H9 (cell line): ENCODE results near the gene FAM222B. TPM values are rescaled to one million over a fixed set of nuclear protein-coding genes. Genes with fewer than 3 reads are reported as not detected.
A peak's percentile ranks its signal among the peaks of the same experiment; 100 is the strongest.

ENCODE experiments used
- DNase-seq: peaks from one replicate; pipeline ENCODE4 v3.0.0-alpha.2; 2017
- H2AFZ ChIP-seq: one replicate; pipeline ENCODE4 v1.6.1; 2013; ENCODE audit warnings: mild to moderate bottlenecking, low read length, control low read depth, moderate library complexity
- H2AK5ac ChIP-seq: 2 replicates; pipeline ENCODE4 v1.6.1; 2013; ENCODE audit warnings: low read length, control low read depth, mixed read lengths; ENCODE audit not compliant: insufficient read length
- H2BK120ac ChIP-seq: one replicate; pipeline ENCODE4 v1.6.1; 2013; ENCODE audit warnings: low read depth, mild to moderate bottlenecking, low read length, control low read depth, inconsistent platforms; ENCODE audit not compliant: poor library complexity, severe bottlenecking
- H2BK12ac ChIP-seq: 2 replicates; pipeline ENCODE4 v1.6.1; 2013; ENCODE audit warnings: low read length, control low read depth, mixed read lengths, low read depth; ENCODE audit not compliant: insufficient read length
- H2BK15ac ChIP-seq: 2 replicates; pipeline ENCODE4 v1.6.1; 2013; ENCODE audit warnings: low read depth, low read length, control low read depth
- H2BK20ac ChIP-seq: one replicate; pipeline ENCODE4 v1.6.1; 2013; ENCODE audit warnings: low read depth, mild to moderate bottlenecking, low read length, control low read depth, inconsistent platforms; ENCODE audit not compliant: poor library complexity, severe bottlenecking
- H2BK5ac ChIP-seq: 2 replicates; pipeline ENCODE4 v1.6.1; 2013; ENCODE audit warnings: low read length, control low read depth, mixed read lengths; ENCODE audit not compliant: insufficient read length
- H3K14ac ChIP-seq: 2 replicates; pipeline ENCODE4 v1.6.1; 2013; ENCODE audit warnings: low read length, control low read depth; ENCODE audit not compliant: insufficient read depth
- H3K18ac ChIP-seq: 2 replicates; pipeline ENCODE4 v1.6.1; 2013; ENCODE audit warnings: low read depth, mild to moderate bottlenecking, mixed read lengths, low read length, control low read depth; ENCODE audit not compliant: insufficient read length
- H3K23ac ChIP-seq: 2 replicates; pipeline ENCODE4 v1.6.1; 2013; ENCODE audit warnings: low read length, control low read depth, mixed read lengths, low read depth; ENCODE audit not compliant: insufficient read length
- H3K23me2 ChIP-seq: 2 replicates; pipeline ENCODE4 v1.6.1; 2013; ENCODE audit warnings: low read depth, mild to moderate bottlenecking, mixed read lengths, low read length, control low read depth; ENCODE audit not compliant: insufficient read length, poor library complexity, severe bottlenecking
- H3K27ac ChIP-seq: 2 replicates; pipeline ENCODE4 v1.5.1; 2013; ENCODE audit warnings: low read length, control low read depth, mixed read lengths, low read depth; ENCODE audit not compliant: insufficient read length
- H3K27me3 ChIP-seq: 2 replicates; pipeline ENCODE4 v1.6.1; 2013; ENCODE audit warnings: low read length, control low read depth, inconsistent platforms; ENCODE audit not compliant: insufficient read depth
- H3K4ac ChIP-seq: 2 replicates; pipeline ENCODE4 v1.6.1; 2013; ENCODE audit warnings: low read depth, mild to moderate bottlenecking, control low read depth, inconsistent platforms, low read length, moderate library complexity
- H3K4me1 ChIP-seq: 2 replicates; pipeline ENCODE4 v1.6.1; 2013; ENCODE audit warnings: low read length, control low read depth, inconsistent platforms; ENCODE audit not compliant: insufficient read depth
- H3K4me2 ChIP-seq: 2 replicates; pipeline ENCODE4 v1.6.1; 2013; ENCODE audit warnings: low read length, control low read depth, mixed read lengths; ENCODE audit not compliant: insufficient read length, insufficient read depth
- H3K56ac ChIP-seq: 2 replicates; pipeline ENCODE4 v1.6.1; 2013; ENCODE audit warnings: low read depth, mild to moderate bottlenecking, mixed read lengths, low read length, control low read depth; ENCODE audit not compliant: insufficient read length
- H3K79me1 ChIP-seq: 2 replicates; pipeline ENCODE4 v1.6.1; 2013; ENCODE audit warnings: low read depth, mild to moderate bottlenecking, moderate library complexity, low read length, control low read depth, inconsistent platforms; ENCODE audit not compliant: insufficient read depth, poor library complexity, severe bottlenecking
- H3K79me2 ChIP-seq: 2 replicates; pipeline ENCODE4 v1.6.1; 2013; ENCODE audit warnings: low read length, control low read depth, inconsistent platforms; ENCODE audit not compliant: insufficient read depth
- H3K9ac ChIP-seq: 2 replicates; pipeline ENCODE4 v1.6.1; 2013; ENCODE audit warnings: low read length, control low read depth, mixed read lengths; ENCODE audit not compliant: insufficient read length; ENCODE audit errors: extremely low read depth
- H3K9me3 ChIP-seq: one replicate; pipeline ENCODE4 v1.6.1; 2013; ENCODE audit warnings: low read depth, low read length, inconsistent platforms; ENCODE audit not compliant: control insufficient read depth
- H3T11ph ChIP-seq: one replicate; pipeline ENCODE4 v1.6.1; 2013; ENCODE audit warnings: mild to moderate bottlenecking, low read length, control low read depth, inconsistent platforms
- H4K20me1 ChIP-seq: one replicate; pipeline ENCODE4 v1.6.1; 2013; ENCODE audit not compliant: control insufficient read depth, insufficient read length, insufficient read depth
- H4K5ac ChIP-seq: 2 replicates; pipeline ENCODE4 v1.6.1; 2013; ENCODE audit warnings: low read depth, mild to moderate bottlenecking, mixed read lengths, low read length, control low read depth; ENCODE audit not compliant: insufficient read length
- H4K8ac ChIP-seq: replicated peaks from 2 replicates; pipeline ENCODE4 v1.6.1; 2013; ENCODE audit warnings: low read length, control low read depth, mixed read lengths, low read depth; ENCODE audit not compliant: insufficient read length
- H4K91ac ChIP-seq: 2 replicates; pipeline ENCODE4 v1.6.1; 2013; ENCODE audit warnings: low read depth, mild to moderate bottlenecking, moderate library complexity, mixed read lengths, low read length, control low read depth; ENCODE audit not compliant: insufficient read length
- H3K27ac Mint-ChIP-seq, 3 experiments: 2 replicates in 2 of 3; 3 replicates in 1 of 3; pipeline ENCODE4 v1.8.0; 2020 to 2021; ENCODE audit warnings: mixed read lengths in 3 of 3, mild to moderate bottlenecking in 1 of 3, moderate library complexity in 1 of 3
- H3K27me3 Mint-ChIP-seq: 2 replicates; pipeline ENCODE4 v1.8.0; 2021; ENCODE audit warnings: low read depth, mild to moderate bottlenecking, moderate library complexity, mixed read lengths
- H3K36me3 Mint-ChIP-seq, 3 experiments: 2 replicates in 2 of 3; 3 replicates in 1 of 3; pipeline ENCODE4 v1.8.0; 2020 to 2021; ENCODE audit warnings: low read depth in 3 of 3, mixed read lengths in 3 of 3; ENCODE audit not compliant: insufficient read depth in 1 of 3
- H3K4me1 Mint-ChIP-seq, 2 experiments: 2 replicates each; pipeline ENCODE4 v1.8.0; 2020; ENCODE audit warnings: mixed read lengths in 2 of 2
- H3K4me3 Mint-ChIP-seq, 2 experiments: 2 replicates in 1 of 2; 3 replicates in 1 of 2; pipeline ENCODE4 v1.8.0; 2020 to 2021; ENCODE audit warnings: mild to moderate bottlenecking in 2 of 2, mixed read lengths in 2 of 2, moderate library complexity in 1 of 2
- H3K9me3 Mint-ChIP-seq, 2 experiments: 2 replicates in 1 of 2; 3 replicates in 1 of 2; pipeline ENCODE4 v1.8.0; 2020; ENCODE audit warnings: mild to moderate bottlenecking in 2 of 2, mixed read lengths in 2 of 2, moderate library complexity in 1 of 2
- WGBS: extraction: QIAGEN DNeasy Blood & Tissue Kit; methylation state at CpG from one replicate; pipeline ENCODE4 v1.1.7; 2013; ENCODE audit warnings: missing lambda C conversion rate, low lambda C conversion rate, mixed read lengths; ENCODE audit not compliant: insufficient read length; ENCODE audit errors: extremely low coverage; 5-methylcytosine and 5-hydroxymethylcytosine counted together
- total RNA-seq: library from RNA; stranded (reverse); gene quantifications from 2 replicates; pipeline ENCODE4 v1.2.1, GENCODE V29; 2021
- TF ChIP-seq, protein P1 (sequence below): fragments of 200-600 bp; sonication (generic); conservative IDR thresholded peaks from 3 replicates; pipeline ENCODE4 v1.8.0; 2021; ENCODE audit warnings: antibody characterized with exemption, mild to moderate bottlenecking

FAM222B gene
- total RNA-seq, 1 experiment from 2014 or later: 76.1 TPM

DNA sequence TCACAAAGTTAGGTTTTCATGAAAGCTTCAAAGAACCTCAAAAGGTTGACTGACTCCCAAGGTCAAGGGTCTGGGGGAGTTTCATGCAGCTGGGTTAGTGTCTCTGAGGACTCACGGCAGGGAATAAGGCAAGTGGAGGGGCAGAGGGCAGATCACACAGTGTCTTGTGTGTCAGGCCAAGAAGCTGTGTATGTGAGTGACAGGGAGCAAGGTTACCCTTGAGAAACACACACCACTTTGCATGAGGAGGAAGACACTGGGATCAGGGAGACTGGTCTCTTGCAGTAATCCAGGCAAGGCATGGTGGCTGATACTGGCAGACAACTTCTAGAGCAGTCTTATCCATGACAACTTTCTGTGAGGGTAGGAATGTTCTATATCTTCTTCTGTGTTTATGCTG, 48.6 kb upstream of the FAM222B start:
- H3K18ac ChIP-seq: no peak overlapping the region
- Mint-ChIP-seq H3K36me3 (peaks cover 11 to 26% (median 17%) of the 10 kb centered on the region in 3 experiments), H3K27ac (peak overlapping the region in 1 of 3 experiments; percentile 22; a peak in 1 of 7 replicates), H3K4me3 (no peak overlapping the region), H3K9me3 (no peaks in the 10 kb centered on the region), H3K27me3 (peaks cover 2% of the 10 kb centered on the region; the same call in 1 of the 2 replicates), H3K4me1 (peaks cover 10% of the 10 kb centered on the region in 2 experiments)
- H4K8ac ChIP-seq: no peak overlapping the region
- TF ChIP-seq, protein P1, sequence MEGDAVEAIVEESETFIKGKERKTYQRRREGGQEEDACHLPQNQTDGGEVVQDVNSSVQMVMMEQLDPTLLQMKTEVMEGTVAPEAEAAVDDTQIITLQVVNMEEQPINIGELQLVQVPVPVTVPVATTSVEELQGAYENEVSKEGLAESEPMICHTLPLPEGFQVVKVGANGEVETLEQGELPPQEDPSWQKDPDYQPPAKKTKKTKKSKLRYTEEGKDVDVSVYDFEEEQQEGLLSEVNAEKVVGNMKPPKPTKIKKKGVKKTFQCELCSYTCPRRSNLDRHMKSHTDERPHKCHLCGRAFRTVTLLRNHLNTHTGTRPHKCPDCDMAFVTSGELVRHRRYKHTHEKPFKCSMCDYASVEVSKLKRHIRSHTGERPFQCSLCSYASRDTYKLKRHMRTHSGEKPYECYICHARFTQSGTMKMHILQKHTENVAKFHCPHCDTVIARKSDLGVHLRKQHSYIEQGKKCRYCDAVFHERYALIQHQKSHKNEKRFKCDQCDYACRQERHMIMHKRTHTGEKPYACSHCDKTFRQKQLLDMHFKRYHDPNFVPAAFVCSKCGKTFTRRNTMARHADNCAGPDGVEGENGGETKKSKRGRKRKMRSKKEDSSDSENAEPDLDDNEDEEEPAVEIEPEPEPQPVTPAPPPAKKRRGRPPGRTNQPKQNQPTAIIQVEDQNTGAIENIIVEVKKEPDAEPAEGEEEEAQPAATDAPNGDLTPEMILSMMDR: no peak
- no peak overlapping the region for H2BK120ac ChIP-seq
- no peak overlapping the region for H2BK5ac ChIP-seq
- H2AK5ac ChIP-seq: no peak overlapping the region
- no peak overlapping the region for H3T11ph ChIP-seq
- no peak overlapping the region for H3K14ac ChIP-seq
- DNase-seq: no peak
- H3K23ac ChIP-seq: no peak overlapping the region
- H3K27ac ChIP-seq: no peak overlapping the region
- H3K79me2 ChIP-seq: peaks cover 2% of the 10 kb centered on the region; the same call in 1 of the 2 replicates
- H2BK20ac ChIP-seq: no peak overlapping the region
- H3K79me1 ChIP-seq: peaks cover 2% of the 10 kb centered on the region
- H3K9me3 ChIP-seq: no peaks in the 10 kb centered on the region
- H3K4me1 ChIP-seq: peaks cover 5% of the 10 kb centered on the region; the same call in 1 of the 2 replicates
- H3K9ac ChIP-seq: no peak overlapping the region
- no peak overlapping the region for H3K4me2 ChIP-seq
- WGBS: no CpG with 5 or more reads among the region's 1 CpG
- H2AFZ ChIP-seq: no peak overlapping the region
- H3K27me3 ChIP-seq: 0 out of 2 replicates have a peak, but pooled peaks cover 1% of the 10 kb centered on the region
- no peak overlapping the region for H2BK15ac ChIP-seq
- H4K5ac ChIP-seq: no peak overlapping the region
- no peak overlapping the region for H3K56ac ChIP-seq
- no peak overlapping the region for H3K4ac ChIP-seq
- H3K23me2 ChIP-seq: no peaks in the 10 kb centered on the region
- no peak overlapping the region for H2BK12ac ChIP-seq
- H4K91ac ChIP-seq: no peak overlapping the region
- peaks cover 4% of the 10 kb centered on the region for H4K20me1 ChIP-seq
